Gastrocnemius medialis (tissue), 4 donors: ENCODE measurements around the gene PSMD13.
"Not testable (repeated sequence)": the region's sequence is repeated elsewhere in the genome, so short reads cannot be mapped to it uniquely, and the experiment has no call there.

ENCODE experiments used
- CTCF ChIP-seq, 5 experiments: fragments of 450-650 bp in 3 of 5; fragments of 200-600 bp in 2 of 5; sonication (generic) in 2 of 5; IDR thresholded peaks in 4 of 5; conservative IDR thresholded peaks in 1 of 5; 1 replicate in 4 of 5; 2 replicates in 1 of 5; pipeline ENCODE4 v1.5.1; 2016 to 2019; ENCODE audit warnings: antibody characterized with exemption in 5 of 5, mild to moderate bottlenecking in 3 of 5, moderate library complexity in 3 of 5
- POLR2A ChIP-seq, 2 donors: fragments of 450-650 bp; IDR thresholded peaks; one replicate each; pipeline ENCODE4 v1.6.1; 2017; ENCODE audit warnings: antibody characterized with exemption in 2 of 2, mild to moderate bottlenecking in 2 of 2, moderate library complexity in 2 of 2

GRCh38 chr11:189200-189783 is 47.5 kb upstream of the PSMD13 start:
- peak in 1 of 5 experiments; percentile 14 for TF ChIP-seq CTCF (IDR thresholded peaks at IDR 0.05 in 4 of 5, conservative IDR thresholded peaks at IDR 0.05 in 1 of 5)
- not testable (repeated sequence) for TF ChIP-seq POLR2A (IDR thresholded peaks at IDR 0.05)
